GM23338 (cell line): ENCODE results near the gene GPA33. TPM values are rescaled to one million over a fixed set of nuclear protein-coding genes. Genes with fewer than 3 reads are reported as not detected.

ENCODE experiments used
- ATAC-seq: fragments of 200-7000 bp; cut with Tn5 transposase; 3 replicates; pipeline ENCODE4 v1.9.1; 2020
- DNase-seq: peaks from one replicate; pipeline ENCODE4 v3.0.0-alpha.2; 2015; ENCODE audit warnings: low spot score
- H2AFZ ChIP-seq: fragments of 200-600 bp; sonication (generic); 2 replicates; pipeline ENCODE4 v1.8.0; 2016; ENCODE audit warnings: antibody characterized with exemption, mild to moderate bottlenecking, moderate library complexity
- H3F3A ChIP-seq: fragments of 200-600 bp; sonication (generic); replicated peaks from 2 replicates; pipeline ENCODE4 v1.8.0; 2017; ENCODE audit warnings: antibody characterized with exemption, mixed run types, low read depth
- H3K27ac ChIP-seq: fragments of 200-600 bp; sonication (generic); 2 replicates; pipeline ENCODE4 v1.6.1; 2016; ENCODE audit warnings: low read depth
- H3K27me3 ChIP-seq: fragments of 200-600 bp; sonication (generic); 2 replicates; pipeline ENCODE4 v1.8.0; 2016; ENCODE audit warnings: mild to moderate bottlenecking, mixed run types, moderate library complexity; ENCODE audit not compliant: insufficient read depth
- H3K36me3 ChIP-seq: fragments of 200-600 bp; sonication (generic); 2 replicates; pipeline ENCODE4 v1.8.0; 2016; ENCODE audit warnings: mild to moderate bottlenecking; ENCODE audit not compliant: insufficient read depth
- H3K4me1 ChIP-seq: fragments of 200-600 bp; sonication (generic); 2 replicates; pipeline ENCODE4 v1.8.0; 2016; ENCODE audit warnings: mild to moderate bottlenecking, moderate library complexity; ENCODE audit not compliant: insufficient read depth
- H3K4me2 ChIP-seq: fragments of 200-600 bp; sonication (generic); 2 replicates; pipeline ENCODE4 v1.7.1; 2017; ENCODE audit warnings: mixed run types
- H3K4me3 ChIP-seq: fragments of 200-600 bp; sonication (generic); 2 replicates; pipeline ENCODE4 v1.6.1; 2016; ENCODE audit warnings: mixed run types
- H3K79me2 ChIP-seq: fragments of 200-600 bp; sonication (generic); replicated peaks from 2 replicates; pipeline ENCODE4 v1.8.0; 2017; ENCODE audit warnings: mild to moderate bottlenecking; ENCODE audit not compliant: insufficient read depth
- H3K9me2 ChIP-seq: fragments of 200-600 bp; sonication (generic); 2 replicates; pipeline ENCODE4 v1.8.0; 2017; ENCODE audit not compliant: insufficient read depth
- H4K20me1 ChIP-seq: fragments of 200-600 bp; sonication (generic); replicated peaks from 2 replicates; pipeline ENCODE4 v1.8.0; 2017; ENCODE audit warnings: mild to moderate bottlenecking; ENCODE audit not compliant: insufficient read depth
- H3K27ac Mint-ChIP-seq: 2 replicates; pipeline ENCODE4 v1.8.0; 2020; ENCODE audit warnings: inconsistent platforms, mild to moderate bottlenecking, moderate library complexity, mixed read lengths
- H3K27me3 Mint-ChIP-seq: 3 replicates; pipeline ENCODE4 v1.8.0; 2022; ENCODE audit warnings: low read depth, mild to moderate bottlenecking, moderate library complexity, mixed read lengths, inconsistent platforms; ENCODE audit not compliant: insufficient read depth, poor library complexity
- H3K36me3 Mint-ChIP-seq: 3 replicates; pipeline ENCODE4 v1.8.0; 2021; ENCODE audit warnings: low read depth, mild to moderate bottlenecking, inconsistent platforms, moderate library complexity, mixed read lengths
- H3K4me1 Mint-ChIP-seq: 3 replicates; pipeline ENCODE4 v1.8.0; 2020; ENCODE audit warnings: mild to moderate bottlenecking, inconsistent platforms, mixed read lengths
- H3K4me3 Mint-ChIP-seq: 3 replicates; pipeline ENCODE4 v1.8.0; 2021; ENCODE audit warnings: moderate library complexity, mild to moderate bottlenecking, inconsistent platforms, mixed read lengths
- H3K9me3 Mint-ChIP-seq: 3 replicates; pipeline ENCODE4 v1.8.0; 2020; ENCODE audit warnings: moderate library complexity, mild to moderate bottlenecking, inconsistent platforms, mixed read lengths
- CREB1 ChIP-seq: fragments of 250-450 bp; sonication (Bioruptor Pico); IDR thresholded peaks from 2 replicates; pipeline ENCODE4 v1.5.0; 2020; ENCODE audit warnings: low read depth, mild to moderate bottlenecking, moderate library complexity
- polyA plus RNA-seq: library from polyadenylated mRNA; unstranded; fragments of >200 nt; fragmentation: Nextera tagmentation; extraction: Ambion mirVana; gene quantifications from 2 replicates; pipeline ENCODE4 v1.2.1, GENCODE V29; 2016
- total RNA-seq: library from RNA; depleted of rRNA; stranded (reverse); fragments of >200 nt; shearing (Covaris generic); gene quantifications from 2 replicates; pipeline ENCODE4 v1.2.3, GENCODE V29; 2014
- TF ChIP-seq, protein P1 (sequence below): fragments of 250-450 bp; sonication (Bioruptor Pico); IDR thresholded peaks from 2 replicates; pipeline ENCODE4 v1.5.0; 2020; ENCODE audit warnings: mild to moderate bottlenecking, moderate library complexity
- TF ChIP-seq, protein P2 (sequence below), 2 experiments: fragments of 200-600 bp in 1 of 2; sonication (generic) in 1 of 2; conservative IDR thresholded peaks; 2 replicates each; pipeline versions ENCODE4 v1.5.1 to v1.6.1; 2016 to 2017; ENCODE audit warnings: antibody characterized with exemption in 2 of 2, low read depth in 2 of 2, mild to moderate bottlenecking in 2 of 2, moderate library complexity in 1 of 2
- TF ChIP-seq, protein P3 (sequence below): IDR thresholded peaks from one replicate; pipeline ENCODE4 v1.6.1; 2018; ENCODE audit warnings: antibody characterized with exemption; ENCODE audit not compliant: unreplicated experiment

Gene GPA33
- total and polyA plus RNA-seq, 2 experiments from 2014 or later, result 0.10 to 0.28 TPM

DNA sequence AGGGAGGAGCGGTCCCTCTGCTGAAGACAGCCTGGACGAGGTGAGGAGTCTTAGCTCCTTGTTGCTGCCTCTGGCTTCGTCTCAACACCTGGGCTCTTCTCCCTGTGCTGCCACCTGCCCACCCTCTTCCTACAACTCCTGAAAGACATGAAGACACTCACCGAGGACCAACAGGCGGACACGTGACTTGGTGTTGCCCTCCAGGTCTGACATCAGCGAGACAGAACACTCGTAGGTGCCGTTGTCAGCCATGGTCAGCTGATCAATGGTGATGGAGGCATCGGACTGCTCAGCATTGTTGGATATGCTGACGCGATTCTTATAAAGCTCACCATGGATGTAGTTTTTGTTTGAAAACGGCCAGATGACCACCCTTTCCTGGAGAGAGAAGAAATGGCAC lies 21.4 kb downstream of the GPA33 start (continued):
- TF ChIP-seq, protein P1, sequence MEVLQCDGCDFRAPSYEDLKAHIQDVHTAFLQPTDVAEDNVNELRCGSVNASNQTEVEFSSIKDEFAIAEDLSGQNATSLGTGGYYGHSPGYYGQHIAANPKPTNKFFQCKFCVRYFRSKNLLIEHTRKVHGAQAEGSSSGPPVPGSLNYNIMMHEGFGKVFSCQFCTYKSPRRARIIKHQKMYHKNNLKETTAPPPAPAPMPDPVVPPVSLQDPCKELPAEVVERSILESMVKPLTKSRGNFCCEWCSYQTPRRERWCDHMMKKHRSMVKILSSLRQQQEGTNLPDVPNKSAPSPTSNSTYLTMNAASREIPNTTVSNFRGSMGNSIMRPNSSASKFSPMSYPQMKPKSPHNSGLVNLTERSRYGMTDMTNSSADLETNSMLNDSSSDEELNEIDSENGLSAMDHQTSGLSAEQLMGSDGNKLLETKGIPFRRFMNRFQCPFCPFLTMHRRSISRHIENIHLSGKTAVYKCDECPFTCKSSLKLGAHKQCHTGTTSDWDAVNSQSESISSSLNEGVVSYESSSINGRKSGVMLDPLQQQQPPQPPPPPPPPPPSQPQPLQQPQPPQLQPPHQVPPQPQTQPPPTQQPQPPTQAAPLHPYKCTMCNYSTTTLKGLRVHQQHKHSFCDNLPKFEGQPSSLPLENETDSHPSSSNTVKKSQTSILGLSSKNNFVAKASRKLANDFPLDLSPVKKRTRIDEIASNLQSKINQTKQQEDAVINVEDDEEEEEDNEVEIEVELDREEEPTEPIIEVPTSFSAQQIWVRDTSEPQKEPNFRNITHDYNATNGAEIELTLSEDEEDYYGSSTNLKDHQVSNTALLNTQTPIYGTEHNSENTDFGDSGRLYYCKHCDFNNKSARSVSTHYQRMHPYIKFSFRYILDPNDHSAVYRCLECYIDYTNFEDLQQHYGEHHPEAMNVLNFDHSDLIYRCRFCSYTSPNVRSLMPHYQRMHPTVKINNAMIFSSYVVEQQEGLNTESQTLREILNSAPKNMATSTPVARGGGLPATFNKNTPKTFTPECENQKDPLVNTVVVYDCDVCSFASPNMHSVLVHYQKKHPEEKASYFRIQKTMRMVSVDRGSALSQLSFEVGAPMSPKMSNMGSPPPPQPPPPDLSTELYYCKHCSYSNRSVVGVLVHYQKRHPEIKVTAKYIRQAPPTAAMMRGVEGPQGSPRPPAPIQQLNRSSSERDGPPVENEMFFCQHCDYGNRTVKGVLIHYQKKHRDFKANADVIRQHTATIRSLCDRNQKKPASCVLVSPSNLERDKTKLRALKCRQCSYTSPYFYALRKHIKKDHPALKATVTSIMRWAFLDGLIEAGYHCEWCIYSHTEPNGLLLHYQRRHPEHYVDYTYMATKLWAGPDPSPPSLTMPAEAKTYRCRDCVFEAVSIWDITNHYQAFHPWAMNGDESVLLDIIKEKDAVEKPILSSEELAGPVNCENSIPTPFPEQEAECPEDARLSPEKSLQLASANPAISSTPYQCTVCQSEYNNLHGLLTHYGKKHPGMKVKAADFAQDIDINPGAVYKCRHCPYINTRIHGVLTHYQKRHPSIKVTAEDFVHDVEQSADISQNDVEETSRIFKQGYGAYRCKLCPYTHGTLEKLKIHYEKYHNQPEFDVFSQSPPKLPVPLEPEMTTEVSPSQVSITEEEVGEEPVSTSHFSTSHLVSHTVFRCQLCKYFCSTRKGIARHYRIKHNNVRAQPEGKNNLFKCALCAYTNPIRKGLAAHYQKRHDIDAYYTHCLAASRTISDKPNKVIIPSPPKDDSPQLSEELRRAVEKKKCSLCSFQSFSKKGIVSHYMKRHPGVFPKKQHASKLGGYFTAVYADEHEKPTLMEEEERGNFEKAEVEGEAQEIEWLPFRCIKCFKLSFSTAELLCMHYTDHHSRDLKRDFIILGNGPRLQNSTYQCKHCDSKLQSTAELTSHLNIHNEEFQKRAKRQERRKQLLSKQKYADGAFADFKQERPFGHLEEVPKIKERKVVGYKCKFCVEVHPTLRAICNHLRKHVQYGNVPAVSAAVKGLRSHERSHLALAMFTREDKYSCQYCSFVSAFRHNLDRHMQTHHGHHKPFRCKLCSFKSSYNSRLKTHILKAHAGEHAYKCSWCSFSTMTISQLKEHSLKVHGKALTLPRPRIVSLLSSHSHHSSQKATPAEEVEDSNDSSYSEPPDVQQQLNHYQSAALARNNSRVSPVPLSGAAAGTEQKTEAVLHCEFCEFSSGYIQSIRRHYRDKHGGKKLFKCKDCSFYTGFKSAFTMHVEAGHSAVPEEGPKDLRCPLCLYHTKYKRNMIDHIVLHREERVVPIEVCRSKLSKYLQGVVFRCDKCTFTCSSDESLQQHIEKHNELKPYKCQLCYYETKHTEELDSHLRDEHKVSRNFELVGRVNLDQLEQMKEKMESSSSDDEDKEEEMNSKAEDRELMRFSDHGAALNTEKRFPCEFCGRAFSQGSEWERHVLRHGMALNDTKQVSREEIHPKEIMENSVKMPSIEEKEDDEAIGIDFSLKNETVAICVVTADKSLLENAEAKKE (CRISPR knock-in tag), result no peak
- TF ChIP-seq, protein P2, sequence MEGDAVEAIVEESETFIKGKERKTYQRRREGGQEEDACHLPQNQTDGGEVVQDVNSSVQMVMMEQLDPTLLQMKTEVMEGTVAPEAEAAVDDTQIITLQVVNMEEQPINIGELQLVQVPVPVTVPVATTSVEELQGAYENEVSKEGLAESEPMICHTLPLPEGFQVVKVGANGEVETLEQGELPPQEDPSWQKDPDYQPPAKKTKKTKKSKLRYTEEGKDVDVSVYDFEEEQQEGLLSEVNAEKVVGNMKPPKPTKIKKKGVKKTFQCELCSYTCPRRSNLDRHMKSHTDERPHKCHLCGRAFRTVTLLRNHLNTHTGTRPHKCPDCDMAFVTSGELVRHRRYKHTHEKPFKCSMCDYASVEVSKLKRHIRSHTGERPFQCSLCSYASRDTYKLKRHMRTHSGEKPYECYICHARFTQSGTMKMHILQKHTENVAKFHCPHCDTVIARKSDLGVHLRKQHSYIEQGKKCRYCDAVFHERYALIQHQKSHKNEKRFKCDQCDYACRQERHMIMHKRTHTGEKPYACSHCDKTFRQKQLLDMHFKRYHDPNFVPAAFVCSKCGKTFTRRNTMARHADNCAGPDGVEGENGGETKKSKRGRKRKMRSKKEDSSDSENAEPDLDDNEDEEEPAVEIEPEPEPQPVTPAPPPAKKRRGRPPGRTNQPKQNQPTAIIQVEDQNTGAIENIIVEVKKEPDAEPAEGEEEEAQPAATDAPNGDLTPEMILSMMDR (conservative IDR thresholded peaks at IDR 0.05; ENCODE audit: low read depth in 2 of 2), result no peak

DNA sequence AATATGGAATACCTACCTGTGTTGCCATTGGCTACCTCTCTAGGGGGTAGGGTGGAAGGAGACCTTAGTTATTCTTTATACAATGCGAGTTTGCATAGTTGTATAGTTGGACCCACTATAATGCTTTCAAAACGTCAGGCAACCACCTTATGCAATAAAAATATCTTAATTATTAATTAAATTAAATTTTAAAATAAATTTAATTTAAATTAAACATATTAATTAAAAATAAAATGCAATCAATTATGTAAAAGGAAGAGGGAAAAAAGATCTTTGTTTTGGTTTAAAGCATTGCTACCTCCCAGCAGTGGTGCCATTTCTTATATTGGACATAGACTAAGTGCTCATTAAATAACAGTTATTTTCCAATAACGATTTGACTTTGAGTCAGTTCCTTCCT lies 22.3 kb downstream of the GPA33 start:
- Histone ChIP-seq H3K27me3 (no peaks in the 10 kb centered on the region), H3K4me3 (no peak overlapping the region), H3K4me2 (no peak overlapping the region), H3K4me1 (no peaks in the 10 kb centered on the region), H4K20me1 (no peaks in the 10 kb centered on the region), H3K9me2 (no peaks in the 10 kb centered on the region), H3K79me2 (no peaks in the 10 kb centered on the region), H3K27ac (no peak overlapping the region), H3F3A (no peaks in the 10 kb centered on the region), H2AFZ (no peak overlapping the region), H3K36me3 (no peaks in the 10 kb centered on the region)
- ATAC-seq (no peak), DNase-seq (no peak)
- Mint-ChIP-seq H3K27ac (no peak overlapping the region), H3K9me3 (no peaks in the 10 kb centered on the region), H3K4me1 (peaks cover 11% of the 10 kb centered on the region; the same call in 2 of the 3 replicates), H3K4me3 (no peak overlapping the region), H3K36me3 (no peaks in the 10 kb centered on the region), H3K27me3 (peaks cover 3% of the 10 kb centered on the region)
- no peak for TF ChIP-seq CREB1 (CRISPR knock-in tag)
- TF ChIP-seq, protein P3, sequence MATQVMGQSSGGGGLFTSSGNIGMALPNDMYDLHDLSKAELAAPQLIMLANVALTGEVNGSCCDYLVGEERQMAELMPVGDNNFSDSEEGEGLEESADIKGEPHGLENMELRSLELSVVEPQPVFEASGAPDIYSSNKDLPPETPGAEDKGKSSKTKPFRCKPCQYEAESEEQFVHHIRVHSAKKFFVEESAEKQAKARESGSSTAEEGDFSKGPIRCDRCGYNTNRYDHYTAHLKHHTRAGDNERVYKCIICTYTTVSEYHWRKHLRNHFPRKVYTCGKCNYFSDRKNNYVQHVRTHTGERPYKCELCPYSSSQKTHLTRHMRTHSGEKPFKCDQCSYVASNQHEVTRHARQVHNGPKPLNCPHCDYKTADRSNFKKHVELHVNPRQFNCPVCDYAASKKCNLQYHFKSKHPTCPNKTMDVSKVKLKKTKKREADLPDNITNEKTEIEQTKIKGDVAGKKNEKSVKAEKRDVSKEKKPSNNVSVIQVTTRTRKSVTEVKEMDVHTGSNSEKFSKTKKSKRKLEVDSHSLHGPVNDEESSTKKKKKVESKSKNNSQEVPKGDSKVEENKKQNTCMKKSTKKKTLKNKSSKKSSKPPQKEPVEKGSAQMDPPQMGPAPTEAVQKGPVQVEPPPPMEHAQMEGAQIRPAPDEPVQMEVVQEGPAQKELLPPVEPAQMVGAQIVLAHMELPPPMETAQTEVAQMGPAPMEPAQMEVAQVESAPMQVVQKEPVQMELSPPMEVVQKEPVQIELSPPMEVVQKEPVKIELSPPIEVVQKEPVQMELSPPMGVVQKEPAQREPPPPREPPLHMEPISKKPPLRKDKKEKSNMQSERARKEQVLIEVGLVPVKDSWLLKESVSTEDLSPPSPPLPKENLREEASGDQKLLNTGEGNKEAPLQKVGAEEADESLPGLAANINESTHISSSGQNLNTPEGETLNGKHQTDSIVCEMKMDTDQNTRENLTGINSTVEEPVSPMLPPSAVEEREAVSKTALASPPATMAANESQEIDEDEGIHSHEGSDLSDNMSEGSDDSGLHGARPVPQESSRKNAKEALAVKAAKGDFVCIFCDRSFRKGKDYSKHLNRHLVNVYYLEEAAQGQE, result no peak
